GM23248 (cell line): ENCODE results near the gene CYB5A. TPM values are rescaled to one million over a fixed set of nuclear protein-coding genes. Genes with fewer than 3 reads are reported as not detected.

Experiments
- DNase-seq: peaks from one replicate; pipeline ENCODE4 v3.0.0-alpha.2; 2015
- H2AFZ ChIP-seq: fragments of 200-600 bp; sonication (generic); 2 replicates; pipeline ENCODE4 v1.6.1; 2016; ENCODE audit warnings: antibody characterized with exemption
- H3F3A ChIP-seq: fragments of 200-600 bp; sonication (generic); 2 replicates; pipeline ENCODE4 v1.6.1; 2016; ENCODE audit warnings: mild to moderate bottlenecking, antibody characterized with exemption, mixed run types; ENCODE audit not compliant: insufficient read depth
- H3K27ac ChIP-seq: fragments of 200-600 bp; sonication (generic); 2 replicates; pipeline ENCODE4 v1.5.1; 2016; ENCODE audit warnings: mild to moderate bottlenecking
- H3K27me3 ChIP-seq: fragments of 200-600 bp; sonication (generic); replicated peaks from 2 replicates; pipeline ENCODE4 v1.6.1; 2016; ENCODE audit warnings: mild to moderate bottlenecking; ENCODE audit not compliant: insufficient read depth
- H3K36me3 ChIP-seq: fragments of 200-600 bp; sonication (generic); 2 replicates; pipeline ENCODE4 v1.6.1; 2016; ENCODE audit warnings: low read depth, mild to moderate bottlenecking
- H3K4me1 ChIP-seq: fragments of 200-600 bp; sonication (generic); 2 replicates; pipeline ENCODE4 v1.6.1; 2016; ENCODE audit warnings: mild to moderate bottlenecking; ENCODE audit not compliant: insufficient read depth
- H3K4me2 ChIP-seq: fragments of 200-600 bp; sonication (generic); one replicate; pipeline ENCODE4 v1.6.1; 2016; ENCODE audit warnings: mild to moderate bottlenecking; ENCODE audit not compliant: unreplicated experiment
- H3K4me3 ChIP-seq: fragments of 200-600 bp; sonication (generic); 2 replicates; pipeline ENCODE4 v1.5.1; 2016; ENCODE audit warnings: mild to moderate bottlenecking
- H3K79me2 ChIP-seq: fragments of 200-600 bp; sonication (generic); 2 replicates; pipeline ENCODE4 v1.6.1; 2016; ENCODE audit warnings: mild to moderate bottlenecking; ENCODE audit not compliant: insufficient read depth
- H3K9ac ChIP-seq: fragments of 200-600 bp; sonication (generic); 2 replicates; pipeline ENCODE4 v1.6.1; 2016; ENCODE audit warnings: mild to moderate bottlenecking
- H3K9me2 ChIP-seq: fragments of 200-600 bp; sonication (generic); 2 replicates; pipeline ENCODE4 v1.6.1; 2016; ENCODE audit warnings: mixed run types, mild to moderate bottlenecking, moderate library complexity; ENCODE audit not compliant: insufficient read depth
- H3K9me3 ChIP-seq: fragments of 200-600 bp; sonication (generic); one replicate; pipeline ENCODE4 v1.6.1; 2017; ENCODE audit warnings: low read depth
- H4K20me1 ChIP-seq: fragments of 200-600 bp; sonication (generic); 2 replicates; pipeline ENCODE4 v1.6.0; 2016; ENCODE audit not compliant: insufficient read depth
- EZH2 ChIP-seq: fragments of 200-600 bp; sonication (generic); IDR thresholded peaks from 2 replicates; pipeline ENCODE4 v1.6.1; 2018; ENCODE audit warnings: antibody characterized with exemption, mild to moderate bottlenecking; ENCODE audit not compliant: insufficient read depth, poor library complexity, severe bottlenecking
- EZH2phosphoT487 ChIP-seq: fragments of 200-600 bp; sonication (generic); IDR thresholded peaks from 2 replicates; pipeline ENCODE4 v1.6.1; 2018; ENCODE audit warnings: antibody characterized with exemption, moderate library complexity, mild to moderate bottlenecking, low read depth; ENCODE audit not compliant: insufficient read depth
- WGBS, 2 experiments: methylation state at CpG; one replicate each; pipeline ENCODE4 v1.1.6; 2015 to 2017; ENCODE audit warnings: low lambda C conversion rate in 2 of 2, low coverage in 1 of 2; ENCODE audit errors: missing lambda C conversion rate in 2 of 2; 5-methylcytosine and 5-hydroxymethylcytosine counted together
- in situ Hi-C: fragments of 300-500 bp; cut with MboI; formaldehyde crosslinking; loops from 2 replicates; pipeline ENCODE4 v1.15.0; 2020
- polyA plus RNA-seq: library from polyadenylated mRNA; unstranded; fragments of >200 nt; fragmentation: Nextera tagmentation; extraction: Ambion mirVana; gene quantifications from 2 replicates; pipeline ENCODE4 v1.2.1, GENCODE V29; 2016
- total RNA-seq: library from RNA; depleted of rRNA; stranded (reverse); fragments of >200 nt; shearing (Covaris generic); gene quantifications from 2 replicates; pipeline ENCODE4 v1.2.3, GENCODE V29; 2014

CYB5A gene
- total and polyA plus RNA-seq, 2 experiments from 2014 or later: 55.0 to 117 TPM

DNA sequence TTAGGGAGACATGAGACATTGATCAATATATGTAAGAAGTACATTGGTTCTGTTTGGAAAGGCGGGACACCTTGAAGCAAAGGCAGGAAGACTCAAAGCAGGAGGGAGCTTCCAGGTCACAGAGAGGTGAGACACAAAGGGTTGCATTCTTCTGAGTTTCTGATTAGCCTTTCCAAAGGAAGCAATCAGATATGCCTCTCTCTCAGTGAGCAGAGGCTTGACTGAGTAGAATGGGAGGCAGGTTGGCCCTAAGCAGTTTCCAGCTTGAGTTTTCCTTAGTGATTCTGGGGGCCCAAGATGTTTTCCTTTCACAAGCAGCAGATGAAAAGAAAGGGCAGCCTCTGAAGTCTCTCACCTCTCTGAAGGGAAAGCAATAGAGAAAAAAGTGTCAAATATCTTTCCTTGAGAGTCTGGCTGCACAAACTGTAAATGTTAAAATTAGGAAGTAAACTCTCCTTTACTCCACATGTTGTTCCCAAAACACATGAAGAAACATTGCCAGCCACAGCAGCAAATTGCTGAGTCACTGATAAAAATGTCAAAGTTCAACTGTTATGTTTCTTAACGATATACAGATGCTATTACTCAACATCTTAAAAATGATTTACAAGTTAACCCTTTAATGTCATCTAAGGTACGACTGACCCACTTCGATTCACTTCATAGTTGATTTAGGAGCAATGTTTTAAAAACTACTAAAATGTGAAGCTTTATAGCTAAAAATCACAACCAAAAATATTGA is 40.3 kb downstream of the CYB5A start:
- H3K4me3 ChIP-seq: peak overlapping the region; percentile 14; the same call in 1 of the 2 replicates
- H3K9ac ChIP-seq: no peak overlapping the region; the same call in 1 of the 2 replicates
- H3K79me2 ChIP-seq: no peaks in the 10 kb centered on the region
- H3F3A ChIP-seq: peaks cover 28% of the 10 kb centered on the region
- no peak for TF ChIP-seq EZH2
- no peak for TF ChIP-seq EZH2phosphoT487
- peaks cover 30% of the 10 kb centered on the region for H3K4me1 ChIP-seq
- H2AFZ ChIP-seq: no peak overlapping the region
- H3K36me3 ChIP-seq: no peaks in the 10 kb centered on the region
- 29 to 32% methylated on average over 4 of the region's 4 CpGs for WGBS, 2 experiments
- in situ Hi-C loops: no loop called here
- no peaks in the 10 kb centered on the region for H3K9me2 ChIP-seq
- peak; percentile 70 for DNase-seq
- H3K4me2 ChIP-seq: peak overlapping the region; percentile 58
- H3K27ac ChIP-seq: peak overlapping the region; percentile 41
- H3K27me3 ChIP-seq: no peaks in the 10 kb centered on the region
- no peaks in the 10 kb centered on the region for H3K9me3 ChIP-seq
- no peaks in the 10 kb centered on the region for H4K20me1 ChIP-seq

- Histone ChIP-seq H3K79me2 (no peaks in the 10 kb centered on the region), H3K9ac (no peak overlapping the region), H3K4me2 (no peak overlapping the region), H3F3A (peaks cover 28% of the 10 kb centered on the region), H3K9me3 (no peaks in the 10 kb centered on the region), H2AFZ (no peak overlapping the region), H4K20me1 (no peaks in the 10 kb centered on the region), H3K27ac (no peak overlapping the region), H3K27me3 (no peaks in the 10 kb centered on the region), H3K4me1 (peaks cover 30% of the 10 kb centered on the region), H3K9me2 (no peaks in the 10 kb centered on the region), H3K4me3 (no peak overlapping the region), H3K36me3 (no peaks in the 10 kb centered on the region)
- 97 to 99% methylated on average over 12 of the region's 12 CpGs for WGBS, 2 experiments
- TF ChIP-seq EZH2: no peak
- in situ Hi-C loops: no loop called here
- no peak for DNase-seq
These were observed 41.6 kb downstream of the CYB5A start for GRCh38 chr18:74250131-74250530.

- H3K9me3 ChIP-seq: no peaks in the 10 kb centered on the region
- no peak overlapping the region for H3K4me3 ChIP-seq
- no peaks in the 10 kb centered on the region for H3K79me2 ChIP-seq
- H3F3A ChIP-seq: peaks cover 28% of the 10 kb centered on the region
- DNase-seq: peak; percentile 94
- H4K20me1 ChIP-seq: no peaks in the 10 kb centered on the region
- no peak overlapping the region for H3K4me2 ChIP-seq
- 42 to 43% methylated on average over 11 of the region's 11 CpGs for WGBS, 2 experiments
- H3K27me3 ChIP-seq: no peaks in the 10 kb centered on the region
- peak overlapping the region; percentile 38 for H3K27ac ChIP-seq
- no peak for TF ChIP-seq EZH2phosphoT487
- TF ChIP-seq EZH2: no peak
- no peak overlapping the region for H3K9ac ChIP-seq
- no peaks in the 10 kb centered on the region for H3K36me3 ChIP-seq
- no peaks in the 10 kb centered on the region for H3K9me2 ChIP-seq
- peaks cover 30% of the 10 kb centered on the region for H3K4me1 ChIP-seq
- in situ Hi-C loops: no loop called here
- H2AFZ ChIP-seq: no peak overlapping the region
These were observed 42.4 kb downstream of the CYB5A start for GRCh38 chr18:74249181-74249968.

- Histone ChIP-seq H2AFZ (no peak overlapping the region), H3K4me2 (no peak overlapping the region), H3K9me3 (no peaks in the 10 kb centered on the region), H3K27me3 (no peaks in the 10 kb centered on the region), H3K9me2 (no peaks in the 10 kb centered on the region), H3F3A (peaks cover 28% of the 10 kb centered on the region), H3K27ac (peak overlapping the region; percentile 38), H3K4me3 (no peak overlapping the region), H3K79me2 (no peaks in the 10 kb centered on the region), H3K9ac (no peak overlapping the region), H4K20me1 (no peaks in the 10 kb centered on the region), H3K36me3 (no peaks in the 10 kb centered on the region), H3K4me1 (peaks cover 30% of the 10 kb centered on the region)
- 73 to 75% methylated on average over 4 of the region's 4 CpGs for WGBS, 2 experiments
- no peak for DNase-seq
- in situ Hi-C loops: no loop called here
- TF ChIP-seq EZH2: no peak
- TF ChIP-seq EZH2phosphoT487: no peak
These were observed 43.2 kb downstream of the CYB5A start for GRCh38 chr18:74248595-74248994.
